HG03159 (cell line): ENCODE data around the gene KIAA1671.

ENCODE experiments used
- ATAC-seq: cut with Tn5 transposase; IDR thresholded peaks from one replicate; pipeline ENCODE4 v1.9.1; 2021; ENCODE audit warnings: mild to moderate bottlenecking, moderate library complexity; ENCODE audit not compliant: unreplicated experiment

KIAA1671 gene

DNA sequence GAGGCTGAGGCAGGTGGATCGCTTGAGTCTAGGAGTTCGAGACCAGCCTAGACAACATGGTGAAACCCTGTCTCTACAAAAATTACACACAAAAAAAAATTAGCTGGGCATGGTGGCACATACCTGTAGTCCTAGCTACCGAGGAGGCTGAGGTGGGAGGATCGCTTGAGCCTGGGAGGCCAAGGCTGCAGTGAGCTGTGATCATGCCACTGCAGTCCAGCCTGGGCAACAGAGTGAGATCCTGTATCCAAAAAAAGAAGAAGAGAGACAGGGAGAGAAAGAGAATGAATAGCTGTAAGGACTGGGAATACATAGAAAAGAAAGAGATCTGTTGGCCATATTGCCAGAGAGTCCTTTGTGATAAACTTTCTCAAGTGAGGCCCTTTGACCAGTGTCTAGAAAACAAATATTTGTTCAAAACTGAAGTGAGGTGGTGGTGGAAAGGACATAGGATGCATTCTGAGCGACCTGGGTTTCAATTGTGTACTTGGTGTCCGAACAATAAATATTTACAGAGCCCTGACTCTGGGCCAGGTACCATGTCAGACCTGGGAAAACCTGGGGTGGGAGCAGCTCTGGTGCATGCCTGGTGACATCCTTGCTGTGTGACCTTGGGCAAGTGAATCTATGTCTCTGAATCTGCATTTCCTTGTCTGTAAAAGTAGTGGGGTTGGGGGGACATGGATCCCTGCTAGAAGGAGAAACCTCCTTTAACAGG, 157.5 kb downstream of the KIAA1671 start:
- ATAC-seq = no peak

DNA sequence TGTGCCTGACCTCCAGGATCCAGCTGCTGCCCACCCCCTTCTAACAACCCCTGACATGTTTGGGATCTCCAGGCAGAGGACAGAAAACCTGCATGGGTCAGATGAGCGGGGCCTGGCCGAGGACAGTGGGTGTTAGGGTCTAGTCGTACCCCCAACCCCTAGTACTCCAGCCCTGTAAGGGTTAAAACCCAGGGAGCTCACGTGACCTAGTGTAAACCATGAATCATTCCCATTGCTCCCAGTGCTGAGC, 158.0 kb downstream of the KIAA1671 start:
- ATAC-seq = no peak

DNA sequence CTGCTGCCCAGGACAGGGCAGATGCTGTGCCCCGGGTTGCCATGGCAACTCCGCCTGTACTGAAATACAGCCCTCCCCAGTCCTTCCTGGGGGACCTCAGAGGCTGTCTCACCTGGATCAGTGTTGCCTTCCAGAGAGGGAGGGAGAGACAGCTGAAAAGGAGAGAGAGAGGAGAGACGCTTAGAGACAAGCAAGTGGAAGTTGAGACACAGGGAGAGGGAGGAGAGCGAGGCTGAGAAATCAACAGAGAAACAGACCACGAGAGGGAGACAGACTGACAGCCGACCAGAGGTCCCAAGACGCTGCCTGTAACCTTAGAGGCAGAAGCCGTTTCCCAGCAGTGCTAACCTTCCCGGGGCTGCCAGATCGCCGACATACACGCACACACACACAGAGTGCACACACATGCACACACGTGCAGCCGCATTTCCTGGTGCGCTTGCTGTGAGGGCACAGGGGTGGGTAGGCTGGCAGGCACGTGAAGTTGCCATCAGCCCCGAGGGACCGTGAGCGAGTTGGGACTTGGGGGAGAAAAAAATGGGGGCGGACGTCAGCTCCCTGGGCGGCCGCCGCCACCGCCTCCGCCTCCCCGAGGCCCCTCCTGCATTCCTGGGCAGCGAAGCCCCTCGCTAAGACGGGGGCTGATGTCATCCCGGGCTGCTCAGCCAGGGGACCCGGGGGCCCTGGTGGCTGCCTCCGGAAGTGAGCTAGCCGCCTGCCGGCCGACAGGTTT, 158.5 kb downstream of the KIAA1671 start:
- no peak for ATAC-seq

DNA sequence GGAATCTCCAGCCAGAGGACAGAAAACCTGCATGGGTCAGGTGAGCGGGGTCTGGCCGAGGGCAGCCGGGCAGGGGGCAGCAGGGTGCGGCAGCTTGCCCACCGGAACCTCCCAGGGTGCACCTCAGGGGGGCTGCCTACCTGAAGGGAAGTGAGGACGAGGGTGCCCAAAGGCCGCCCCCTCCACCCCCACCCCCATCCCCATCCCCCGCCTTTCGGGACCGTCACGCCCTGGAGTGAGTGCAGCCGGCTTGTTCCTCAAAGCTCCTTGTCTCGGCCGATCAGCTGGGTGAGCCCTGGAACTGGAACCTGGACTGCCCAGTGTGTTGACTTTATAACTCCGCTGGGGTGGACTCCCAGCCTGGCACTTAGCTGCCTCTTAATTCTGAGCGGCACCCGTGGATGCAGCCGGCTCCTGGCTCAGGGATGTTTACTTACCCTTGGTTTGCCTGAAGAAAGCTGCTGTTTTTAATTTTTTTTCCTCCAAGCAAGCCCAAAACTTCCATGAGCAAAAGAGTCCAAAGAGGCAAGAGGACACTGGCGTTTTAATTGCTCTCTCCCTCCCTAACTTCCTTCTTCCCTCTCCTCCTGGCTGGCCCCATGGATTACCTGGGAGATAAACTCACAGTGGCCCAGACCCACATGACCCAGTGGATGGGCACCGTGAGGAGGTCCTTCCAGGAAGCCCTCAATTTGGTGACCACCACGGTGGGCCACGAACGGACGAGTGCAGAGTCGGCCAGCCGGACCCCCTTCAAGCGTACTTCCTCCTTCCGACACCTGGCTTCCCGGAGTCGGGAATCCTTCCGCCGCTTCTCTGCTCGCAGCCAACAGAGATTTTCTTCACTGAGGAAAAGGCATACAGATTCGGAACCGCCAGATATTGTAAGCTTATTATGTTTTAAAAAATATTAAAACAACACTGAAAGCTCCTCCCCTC, 159.3 kb downstream of the KIAA1671 start:
- no peak for ATAC-seq

DNA sequence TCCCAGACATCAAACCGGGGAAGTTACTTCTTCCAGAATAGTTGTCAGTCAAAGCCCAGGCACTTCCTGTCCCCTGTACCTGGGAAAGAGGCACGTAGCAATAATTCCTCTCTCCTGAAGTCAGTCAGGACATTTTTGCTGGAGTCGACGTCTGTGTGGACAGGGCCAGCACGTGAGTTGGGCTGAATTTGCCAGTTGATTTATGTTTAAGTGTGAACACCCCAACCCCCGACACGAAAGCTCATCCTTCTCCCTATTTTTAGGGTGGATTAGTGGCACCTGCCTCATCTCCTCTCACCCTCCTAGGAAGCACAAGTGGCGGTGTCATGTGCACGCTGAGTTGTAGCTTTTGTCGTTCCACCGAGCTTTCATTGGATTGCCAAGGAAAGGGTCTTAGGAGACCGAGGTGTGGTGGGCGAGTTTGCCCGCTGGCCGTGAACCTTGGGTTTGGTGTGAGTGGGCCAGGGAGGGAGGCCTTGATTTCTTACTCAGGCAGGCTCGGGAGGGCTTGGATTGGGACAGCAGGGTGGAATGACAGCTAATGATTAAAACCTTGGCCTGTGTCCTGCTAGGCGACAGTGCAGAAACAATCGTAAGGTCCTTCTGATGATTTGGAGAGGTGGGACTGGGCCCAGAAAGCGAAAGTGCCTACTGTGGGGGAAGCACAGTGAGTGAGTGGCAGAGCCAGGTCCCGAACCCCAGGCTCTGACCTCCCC, 160.2 kb downstream of the KIAA1671 start:
- no peak for ATAC-seq

DNA sequence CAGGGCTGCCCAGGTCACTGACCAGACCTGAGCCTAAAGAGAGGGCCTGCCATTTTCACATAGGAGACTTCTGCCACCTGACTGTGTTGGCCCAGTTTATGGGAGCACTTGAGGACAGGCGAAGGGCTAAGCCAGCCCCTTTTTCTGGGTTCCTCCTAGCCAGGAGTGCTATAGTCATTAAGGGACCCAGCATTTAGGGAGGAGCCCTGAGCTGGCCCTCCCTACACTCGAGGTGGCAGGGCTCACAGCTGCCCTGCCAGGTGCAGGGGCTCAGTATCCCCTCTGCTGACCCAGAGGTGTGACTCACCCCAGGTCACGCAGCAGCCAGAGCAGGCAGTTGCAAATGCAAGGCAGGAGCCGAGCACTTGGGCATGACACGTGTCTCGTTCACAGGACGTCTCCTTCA, 160.8 kb downstream of the KIAA1671 start:
- ATAC-seq = no peak

DNA sequence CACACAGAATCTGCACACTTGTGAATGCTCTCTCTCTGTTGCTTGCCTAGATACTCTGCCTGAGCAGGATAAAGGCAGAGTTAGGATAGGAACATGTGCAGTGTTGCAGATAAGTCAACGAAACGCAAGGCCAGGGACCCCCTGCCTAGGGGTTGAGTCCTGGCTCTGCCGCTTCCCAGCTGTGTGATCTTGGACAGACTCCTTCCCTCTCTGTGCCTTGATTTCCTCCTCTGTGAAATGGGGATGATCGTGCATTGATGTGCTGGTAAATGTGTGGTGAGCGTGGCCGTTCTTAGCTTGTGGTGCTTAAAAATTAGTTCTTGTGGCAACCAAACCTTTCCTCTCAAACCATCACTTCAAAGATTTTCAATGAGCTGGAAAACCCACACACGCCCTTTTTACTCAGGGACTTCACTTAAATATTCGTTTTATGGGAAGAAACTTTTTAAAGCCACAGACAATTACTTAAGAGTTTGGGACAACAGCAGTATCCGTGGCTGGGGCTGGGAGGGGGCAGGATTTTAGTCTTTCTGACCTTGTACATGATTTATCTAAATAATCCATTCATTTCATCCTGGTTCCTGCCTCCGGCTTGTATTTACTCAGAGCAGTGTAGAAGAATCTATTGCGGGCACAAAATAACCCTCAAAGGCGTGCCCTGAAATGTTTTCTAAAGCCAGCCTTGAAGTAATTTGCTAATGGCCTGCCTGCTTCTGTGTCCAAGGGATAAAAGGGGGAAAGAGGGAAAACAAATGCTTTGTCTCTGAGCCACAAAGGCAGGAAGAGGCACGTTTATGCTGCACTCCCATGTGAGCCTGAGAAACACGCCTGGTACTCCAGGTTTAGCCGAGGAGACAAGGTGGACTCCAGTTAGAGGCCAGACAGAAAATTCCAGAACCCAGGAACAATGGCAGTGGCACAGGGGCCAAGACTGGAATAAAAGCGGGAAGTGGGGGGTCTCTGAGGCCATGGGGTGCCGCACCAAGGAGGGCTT, 162.2 kb downstream of the KIAA1671 start:
- ATAC-seq = no peak

DNA sequence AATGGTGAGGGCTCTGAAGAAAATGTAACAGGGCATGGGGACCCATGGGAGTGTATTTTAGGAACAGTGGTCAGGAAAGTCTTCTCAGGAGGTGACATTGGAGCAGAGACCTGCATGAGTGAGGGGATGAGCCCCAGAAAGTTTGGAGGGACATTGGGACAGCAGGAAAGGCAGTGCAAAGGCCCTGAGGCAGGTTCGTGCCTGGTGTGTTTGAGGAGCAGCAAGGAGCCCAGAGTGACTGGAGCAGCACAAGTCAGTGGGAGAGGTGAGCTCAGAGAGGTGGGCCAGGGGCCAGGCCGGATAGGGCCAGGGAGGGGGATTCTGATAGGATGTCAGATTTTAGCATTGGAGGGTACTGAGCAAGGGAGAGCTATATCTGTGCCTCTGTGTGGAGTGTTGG, 167.1 kb downstream of the KIAA1671 start:
- no peak for ATAC-seq

DNA sequence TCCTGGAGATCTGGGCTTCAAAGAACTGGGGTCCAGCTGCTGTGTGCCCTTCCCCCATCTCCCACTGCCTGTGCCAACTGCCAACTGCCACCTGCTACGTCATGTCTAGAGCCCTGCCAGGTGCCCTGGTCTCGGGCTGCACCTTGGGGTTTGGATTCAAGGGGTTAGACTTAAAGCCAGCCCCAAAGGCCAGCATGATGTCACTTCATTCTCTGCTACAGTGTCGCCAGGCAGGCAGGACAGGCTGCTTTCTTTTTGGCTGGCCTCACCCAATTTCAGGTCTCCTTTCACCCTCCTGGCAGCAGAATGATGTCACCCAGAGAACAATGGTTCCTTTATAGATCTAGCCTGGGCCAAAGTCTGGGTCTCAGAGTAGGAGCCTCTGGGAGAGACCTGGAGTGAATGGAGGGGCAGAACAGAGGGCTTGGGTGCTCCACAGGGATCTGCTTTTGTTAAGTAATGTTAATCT, 167.6 kb downstream of the KIAA1671 start:
- no peak for ATAC-seq

DNA sequence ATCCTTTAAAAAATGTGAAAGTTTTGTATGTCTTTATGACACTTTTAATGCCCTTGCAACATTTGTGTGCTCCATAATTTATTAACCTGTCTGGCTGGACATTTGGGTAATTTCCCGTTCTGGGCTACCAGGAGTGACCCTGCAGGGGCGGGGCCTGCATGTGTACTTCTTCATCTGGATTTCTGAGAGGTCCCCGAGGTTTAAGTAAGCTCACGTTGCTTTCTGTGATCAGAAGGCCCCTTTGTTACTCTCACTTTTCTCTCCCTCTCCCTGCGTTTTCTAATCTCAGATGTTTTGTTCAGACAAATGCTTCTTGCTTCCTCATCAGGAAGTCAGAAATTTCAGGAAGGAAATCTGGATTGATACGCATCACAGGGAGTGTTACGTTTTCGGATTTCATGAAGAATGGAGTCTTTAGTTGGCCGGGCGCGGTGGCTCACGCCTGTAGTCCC, 168.3 kb downstream of the KIAA1671 start:
- ATAC-seq = no peak

DNA sequence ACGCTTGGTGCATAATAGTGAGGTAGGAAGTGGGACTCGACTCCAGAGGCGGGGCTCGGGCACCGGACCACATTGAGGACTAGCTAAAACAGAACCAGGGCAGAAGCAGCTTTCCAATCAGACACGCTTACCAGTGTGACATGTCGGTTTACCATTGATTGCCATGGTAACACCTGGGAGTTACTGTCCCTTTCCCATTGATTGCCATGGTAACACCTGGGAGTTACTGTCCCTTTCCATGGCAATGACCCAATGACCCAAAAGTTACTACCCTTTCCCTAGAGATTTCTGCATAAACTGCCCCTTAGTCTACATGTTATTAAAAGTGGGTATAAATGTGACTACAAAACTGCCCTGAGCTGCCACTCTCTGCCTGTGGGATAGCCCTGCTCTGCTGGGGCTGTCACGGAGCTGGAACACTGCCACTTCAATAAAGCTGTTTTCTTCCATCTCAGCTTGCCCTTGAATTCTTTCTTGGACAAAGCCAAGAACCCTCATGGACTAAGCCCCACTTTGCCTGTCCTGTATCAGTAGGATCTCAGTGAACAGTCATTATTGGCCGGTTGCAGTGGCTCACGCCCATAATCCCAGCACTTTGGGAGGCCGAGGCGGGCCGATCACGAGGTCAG, 169.7 kb downstream of the KIAA1671 start:
- no peak for ATAC-seq

DNA sequence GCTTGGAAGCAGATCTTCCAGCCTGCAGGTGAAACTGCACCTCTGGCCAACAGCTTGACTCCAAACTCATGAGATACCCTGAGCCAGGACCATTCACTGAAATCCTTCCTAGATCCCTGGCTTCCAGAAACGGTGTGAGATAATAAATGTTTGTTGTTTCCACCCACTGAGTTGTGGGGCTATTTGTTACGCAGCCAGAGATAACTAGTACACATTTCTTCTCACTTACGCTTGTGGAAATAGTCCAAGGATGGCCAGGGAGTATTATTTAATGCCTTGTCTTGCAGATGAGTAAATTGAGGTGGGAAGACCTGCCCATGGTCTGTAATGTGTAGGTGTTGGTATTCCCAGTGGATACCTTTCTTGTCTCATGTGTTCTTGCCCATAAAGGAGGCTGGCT, 171.2 kb downstream of the KIAA1671 start:
- no peak for ATAC-seq

DNA sequence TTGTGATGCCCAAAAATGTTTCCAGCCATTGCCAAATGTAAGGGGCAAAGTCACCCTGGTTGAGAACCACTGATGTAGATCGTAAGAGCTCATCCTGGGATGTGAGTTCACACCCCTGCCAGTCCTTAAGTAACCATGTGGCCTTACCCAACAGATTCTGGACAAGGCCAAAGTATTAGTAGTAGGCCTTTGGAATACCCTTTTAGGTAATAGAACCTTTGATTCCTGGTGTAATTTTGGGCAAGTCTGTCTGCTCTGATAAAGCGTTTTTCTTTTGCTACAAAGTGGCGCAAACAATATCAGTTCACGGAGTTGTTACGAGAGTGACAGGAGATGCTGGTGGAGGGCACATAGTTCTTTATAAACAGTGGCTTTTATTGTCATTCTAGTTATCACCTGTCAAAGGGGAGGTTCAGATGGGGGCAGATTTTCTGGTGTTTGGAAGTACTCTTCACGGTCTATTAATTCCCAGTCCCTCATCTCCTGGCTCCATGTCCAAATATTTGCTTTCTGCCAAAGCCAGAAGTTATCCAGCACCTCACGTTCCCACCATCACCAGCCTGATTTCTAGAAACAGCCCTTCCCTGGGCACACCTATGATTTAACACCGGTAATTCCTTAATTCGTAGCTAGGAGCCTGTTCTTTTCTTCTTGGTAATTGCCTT, 173.3 kb downstream of the KIAA1671 start:
- no peak for ATAC-seq

DNA sequence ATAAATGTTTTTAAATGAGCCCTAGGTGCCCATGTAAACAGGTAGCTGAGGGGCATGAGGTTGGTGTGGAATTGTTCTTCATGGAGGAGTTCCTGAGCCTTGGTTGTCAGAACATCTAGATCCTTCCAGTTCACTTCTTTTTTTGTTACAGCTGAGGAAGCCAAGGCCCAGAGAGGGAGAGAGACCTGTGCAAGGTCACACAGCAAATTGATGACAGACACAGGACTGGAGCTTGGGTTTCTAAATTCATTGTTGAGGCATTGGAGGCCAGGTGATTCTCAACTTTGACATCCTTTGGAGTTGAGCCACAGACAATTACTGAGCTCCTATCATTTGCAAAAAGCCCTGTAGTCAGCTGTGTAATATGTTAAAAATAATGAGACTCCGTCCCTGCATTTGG, 174.0 kb downstream of the KIAA1671 start:
- no peak for ATAC-seq

DNA sequence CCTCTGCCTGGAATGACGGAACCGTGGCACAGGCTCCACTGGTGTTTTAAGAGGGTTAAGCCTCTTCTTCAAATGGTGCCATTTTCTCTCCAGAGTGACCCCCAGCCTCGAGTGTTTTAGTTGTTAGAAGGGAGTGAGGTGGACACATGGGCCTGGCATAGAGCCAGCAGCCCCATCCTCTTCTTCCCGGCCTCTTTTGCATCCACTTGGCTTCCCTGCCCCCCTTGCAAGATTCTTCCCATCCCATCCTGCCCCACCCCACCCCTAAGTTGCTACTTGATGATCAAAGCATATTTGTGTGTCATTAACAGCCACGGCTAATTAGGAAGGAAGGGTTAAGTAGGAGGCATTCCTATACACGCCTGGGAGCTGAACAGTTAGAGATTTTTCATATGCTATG, 174.8 kb downstream of the KIAA1671 start:
- ATAC-seq = no peak

DNA sequence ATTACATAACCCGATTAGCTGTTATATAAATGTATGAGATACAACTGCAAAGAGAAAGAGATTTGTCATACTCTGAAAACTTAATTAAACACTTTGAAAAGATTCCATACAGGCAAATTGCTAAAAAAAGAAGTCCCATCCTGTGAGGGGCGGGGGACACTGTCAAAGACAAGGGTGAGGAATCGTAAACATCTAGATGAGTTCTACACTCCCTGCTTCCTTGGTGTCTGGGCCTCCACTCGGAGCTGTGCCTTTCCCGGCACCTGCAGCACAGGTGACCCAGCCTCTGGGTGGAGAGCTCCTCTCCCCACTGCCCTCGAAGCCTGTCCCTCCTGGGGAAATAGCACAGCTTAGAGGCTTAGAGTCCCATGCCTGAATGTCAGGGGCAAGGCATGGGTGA, 177.9 kb downstream of the KIAA1671 start:
- no peak for ATAC-seq

DNA sequence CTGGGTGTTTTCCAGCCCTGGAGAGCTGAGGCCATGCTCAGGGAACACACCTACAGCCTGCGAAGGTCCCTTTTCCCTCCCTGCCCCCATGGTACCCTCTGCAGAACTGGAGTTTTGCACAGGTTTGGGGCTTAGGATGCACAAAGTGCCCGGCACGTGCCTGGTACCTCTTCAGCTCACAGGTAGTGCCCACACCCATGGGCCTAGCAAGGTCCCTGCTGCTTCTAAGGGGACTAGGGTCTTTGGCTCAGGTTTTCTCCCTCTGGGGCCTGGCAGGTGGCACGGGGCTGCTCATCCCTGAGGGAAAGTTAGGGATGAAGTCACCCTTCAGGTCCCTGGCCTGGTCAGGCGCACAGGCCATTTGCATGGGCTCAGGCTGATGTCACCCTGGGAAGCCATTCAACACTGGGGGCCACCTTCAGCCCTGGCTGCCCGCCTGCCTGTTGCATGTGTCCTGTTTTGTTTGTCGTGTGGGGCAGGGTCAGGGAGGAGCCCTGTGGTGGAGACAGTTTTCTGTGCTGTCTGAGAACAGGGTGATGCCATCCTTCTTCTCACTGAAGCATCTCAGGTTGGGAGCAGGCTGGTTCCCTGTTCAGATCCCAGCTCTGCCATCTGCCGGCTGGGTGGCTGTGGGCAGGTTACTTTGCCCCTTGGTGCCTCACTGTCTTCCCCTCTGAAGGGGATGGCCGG, 178.8 kb downstream of the KIAA1671 start:
- ATAC-seq = no peak

DNA sequence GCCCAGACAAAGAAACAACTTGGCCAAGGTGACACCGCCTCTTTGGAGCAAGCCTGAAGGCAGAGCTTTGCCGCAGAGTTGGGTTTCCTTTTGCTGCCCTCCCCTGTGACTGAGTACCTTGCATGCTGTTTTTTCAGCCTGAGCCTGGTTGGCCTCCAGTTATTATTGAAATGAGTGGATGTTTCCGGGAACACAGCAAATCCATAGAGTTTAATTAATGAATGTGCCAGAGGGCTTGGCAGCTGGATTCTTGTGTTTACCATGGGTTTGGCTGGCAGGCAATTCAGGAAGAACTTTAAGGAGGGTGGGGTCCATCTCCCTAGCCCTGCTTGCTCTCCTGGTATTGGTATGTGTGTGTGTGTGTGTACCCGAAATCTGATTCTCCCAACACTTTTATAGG, 181.5 kb downstream of the KIAA1671 start:
- no peak for ATAC-seq
